GM04504 (cell line): Measurements from ENCODE around the gene ACADS.
A peak's percentile ranks its signal among the peaks of the same experiment; 100 is the strongest.

Source experiments
- DNase-seq: peaks from one replicate; pipeline ENCODE4 v3.0.0-alpha.2; 2012; ENCODE audit warnings: low read depth

ACADS gene

GRCh38 chr12:120702637-120703036 lies 23.0 kb upstream of the ACADS start:
- no peak for DNase-seq

GRCh38 chr12:120703311-120703942 lies 22.2 kb upstream of the ACADS start:
- no peak for DNase-seq

GRCh38 chr12:120705618-120706017 lies 20.0 kb upstream of the ACADS start:
- DNase-seq = no peak

- no peak for DNase-seq
Observed at GRCh38 chr12:120706029-120706428, 19.6 kb upstream of the ACADS start.

GRCh38 chr12:120708651-120709050 lies 17.0 kb upstream of the ACADS start:
- DNase-seq = no peak

- no peak for DNase-seq
Observed at GRCh38 chr12:120710031-120710804, 15.4 kb upstream of the ACADS start, which contains the start of gene UNC119B. Gene UNC119B, plus strand, starts transcription at chr12:120710458. Its CDS starts 17 bp downstream, at chr12:120710475.

GRCh38 chr12:120710805-120711296 lies 14.8 kb upstream of the ACADS start:
- DNase-seq = no peak

GRCh38 chr12:120711411-120711810 lies 14.2 kb upstream of the ACADS start:
- no peak for DNase-seq

GRCh38 chr12:120712610-120713009 lies 13.0 kb upstream of the ACADS start:
- no peak for DNase-seq

- peak; percentile 56 for DNase-seq
Observed at GRCh38 chr12:120713861-120714482, 11.7 kb upstream of the ACADS start.

GRCh38 chr12:120718055-120718454 lies 7.6 kb upstream of the ACADS start:
- no peak for DNase-seq

- DNase-seq = no peak
Observed at GRCh38 chr12:120719072-120719471, 6.6 kb upstream of the ACADS start.

GRCh38 chr12:120719496-120720233 lies 6.0 kb upstream of the ACADS start:
- DNase-seq = no peak

GRCh38 chr12:120720234-120720986 lies 5.2 kb upstream of the ACADS start:
- peak; percentile 38 for DNase-seq

- no peak for DNase-seq
Observed at GRCh38 chr12:120720987-120721801, 4.4 kb upstream of the ACADS start.

GRCh38 chr12:120721866-120722265 lies 3.8 kb upstream of the ACADS start:
- DNase-seq = no peak

- no peak for DNase-seq
Observed at GRCh38 chr12:120722784-120723183, 2.8 kb upstream of the ACADS start.

GRCh38 chr12:120724720-120725119 lies 906 bp upstream of the ACADS start:
- DNase-seq = no peak

- no peak for DNase-seq
Observed at GRCh38 chr12:120725151-120725658, 421 bp upstream of the ACADS start.

GRCh38 chr12:120726510-120726793 lies 826 bp downstream of the ACADS start:
- no peak for DNase-seq

- no peak for DNase-seq
Observed at GRCh38 chr12:120726961-120727360, 1.3 kb downstream of the ACADS start.
